NB4 (cell line): Measurements from ENCODE around the gene ACSS3.

Experiments used
- MAX ChIP-seq: IDR thresholded peaks from 2 replicates; pipeline ENCODE4 v1.6.1; 2011; ENCODE audit warnings: low read depth, low read length
- POLR2A ChIP-seq: IDR thresholded peaks from 2 replicates; pipeline ENCODE4 v1.6.1; 2011; ENCODE audit warnings: mild to moderate bottlenecking; ENCODE audit not compliant: insufficient read length; ENCODE audit errors: extremely low read depth

DNA sequence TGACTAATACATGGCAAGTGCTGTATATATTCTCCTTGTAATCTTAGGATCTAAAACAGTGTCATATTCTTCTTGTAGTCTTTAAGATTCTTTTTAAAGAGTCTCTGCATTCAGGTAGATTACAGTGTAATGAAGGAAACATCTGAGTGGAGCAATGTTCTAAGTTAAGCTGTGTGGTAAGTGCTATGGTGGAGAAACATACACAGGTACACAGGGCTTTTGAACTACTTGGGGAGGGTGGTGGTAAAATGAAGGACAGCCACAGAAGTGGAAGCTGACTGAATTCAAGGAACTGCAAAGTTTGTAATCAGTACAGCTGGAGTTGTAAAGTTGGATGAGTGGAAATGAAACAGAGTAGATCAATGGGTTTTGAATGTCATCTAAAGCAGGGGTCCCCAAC, 27.8 kb downstream of the ACSS3 start:
- no peak for TF ChIP-seq POLR2A
- TF ChIP-seq MAX: no peak
